ENCODE measurements around the gene SLITRK5.

The SLITRK5 gene

GRCh38 chr13:87671031-87671752, at the start of gene SLITRK5:
Gene SLITRK5, plus strand, starts transcription at chr13:87671371. Its CDS starts 4,018 bp downstream, at chr13:87675389.
- peak; percentile 39 for DNase-seq

- no peak for DNase-seq
Observed at GRCh38 chr13:87622971-87623370, 48.2 kb upstream of the SLITRK5 start.

GRCh38 chr13:87656306-87656705, 14.9 kb upstream of the SLITRK5 start:
- DNase-seq: no peak

- peak; percentile 70 for DNase-seq
Observed at GRCh38 chr13:87661471-87661870, 9.7 kb upstream of the SLITRK5 start.

GRCh38 chr13:87666831-87667230, 4.3 kb upstream of the SLITRK5 start:
- DNase-seq: no peak

- no peak for DNase-seq
Observed at GRCh38 chr13:87667686-87668085, 3.5 kb upstream of the SLITRK5 start.

GRCh38 chr13:87669379-87669978, 1.7 kb upstream of the SLITRK5 start:
- DNase-seq: peak; percentile 21

GRCh38 chr13:87671753-87672605, 808 bp downstream of the SLITRK5 start:
- DNase-seq: no peak

GRCh38 chr13:87674247-87674738, 3.1 kb downstream of the SLITRK5 start:
- DNase-seq: no peak

GRCh38 chr13:87675851-87676250, 4.7 kb downstream of the SLITRK5 start:
- no peak for DNase-seq

- no peak for DNase-seq
Observed at GRCh38 chr13:87676254-87677042, 5.3 kb downstream of the SLITRK5 start.

GRCh38 chr13:87677043-87677495, 5.9 kb downstream of the SLITRK5 start:
- DNase-seq: no peak

GRCh38 chr13:87677496-87678371, 6.6 kb downstream of the SLITRK5 start:
- DNase-seq: no peak

- no peak for DNase-seq
Observed at GRCh38 chr13:87678372-87678752, 7.2 kb downstream of the SLITRK5 start.

GRCh38 chr13:87680298-87680697, 9.1 kb downstream of the SLITRK5 start:
- DNase-seq: no peak

- DNase-seq: no peak
Observed at GRCh38 chr13:87684850-87685742, 13.9 kb downstream of the SLITRK5 start.

- DNase-seq: no peak
Observed at GRCh38 chr13:87696458-87696857, 25.3 kb downstream of the SLITRK5 start.

- DNase-seq: no peak
Observed at GRCh38 chr13:87698268-87698667, 27.1 kb downstream of the SLITRK5 start.

GRCh38 chr13:87709947-87710346, 38.8 kb downstream of the SLITRK5 start:
- no peak for DNase-seq

GRCh38 chr13:87712012-87712411, 40.8 kb downstream of the SLITRK5 start:
- no peak for DNase-seq
